GM19328 (cell line): ENCODE data around the gene CLMN.

Source experiments
- ATAC-seq: cut with Tn5 transposase; IDR thresholded peaks from one replicate; pipeline ENCODE4 v1.9.1; 2021; ENCODE audit warnings: mild to moderate bottlenecking, moderate library complexity; ENCODE audit not compliant: unreplicated experiment

CLMN gene

DNA sequence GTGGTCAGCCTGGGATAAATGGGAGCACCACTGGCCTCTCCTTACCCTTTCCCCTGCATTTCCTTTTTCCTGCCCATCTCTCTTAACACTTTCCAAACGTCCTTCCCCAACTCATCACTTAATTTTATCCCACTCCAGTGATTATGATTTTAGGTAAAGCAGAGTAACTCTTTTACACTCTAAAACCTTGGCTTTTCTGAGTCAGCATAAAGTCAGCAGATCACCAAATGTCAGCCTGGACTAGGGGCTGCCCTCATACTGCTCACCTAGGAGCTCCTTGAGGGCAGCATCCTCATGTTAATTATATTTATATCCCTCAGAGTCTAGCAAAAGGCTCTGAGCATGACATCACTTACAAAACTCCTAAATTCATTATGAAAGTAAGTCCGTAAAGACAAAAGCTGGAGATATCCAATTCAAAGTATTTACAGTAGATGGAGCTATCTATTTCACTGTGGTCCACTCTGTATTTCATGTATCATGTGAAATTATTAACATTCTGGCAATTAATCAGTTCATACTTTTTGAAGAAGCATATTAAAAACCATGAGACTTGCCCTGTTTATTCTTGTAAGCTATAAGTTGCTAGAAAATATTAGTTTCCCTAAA, 145.4 kb downstream of the CLMN start:
- ATAC-seq, result no peak

DNA sequence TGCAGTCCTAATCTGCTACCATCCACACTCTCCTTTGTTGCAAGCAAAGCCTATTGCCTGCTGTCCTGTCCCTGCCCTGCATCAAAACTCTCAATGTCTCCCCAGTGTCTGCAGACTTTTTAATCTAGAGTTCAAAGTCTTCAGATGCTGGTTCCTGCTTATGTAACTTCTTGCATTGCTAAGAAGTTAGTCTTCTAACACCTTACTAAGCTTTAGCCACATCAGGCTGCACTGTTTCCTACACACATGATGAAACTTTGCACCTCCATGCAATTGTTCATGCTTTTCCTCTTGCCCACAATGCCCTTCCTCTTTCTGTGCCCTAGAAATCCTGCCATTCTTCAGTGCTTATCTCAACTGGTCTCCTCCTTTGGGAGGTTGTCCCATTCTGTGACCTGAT, 146.2 kb downstream of the CLMN start:
- no peak for ATAC-seq

DNA sequence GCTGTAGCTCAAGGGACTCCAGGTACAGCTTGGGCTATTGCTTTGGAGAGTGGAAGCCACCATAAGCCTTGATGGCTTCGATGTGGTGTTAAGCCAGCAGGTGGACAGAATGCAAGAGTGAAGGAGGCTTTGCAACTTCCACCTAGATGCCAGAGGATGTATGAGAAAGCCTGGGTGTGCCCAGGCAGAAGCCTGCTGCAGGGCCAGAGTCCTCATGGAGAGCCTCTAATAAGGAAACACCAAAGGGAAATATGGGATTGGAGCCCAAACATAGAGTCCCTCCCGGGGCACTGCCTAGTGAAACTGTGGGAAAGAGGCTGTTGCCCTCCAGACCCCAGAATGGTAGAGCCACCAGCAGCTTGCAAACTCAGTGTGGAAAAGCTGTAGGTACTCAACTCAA, 152.5 kb downstream of the CLMN start:
- no peak for ATAC-seq

DNA sequence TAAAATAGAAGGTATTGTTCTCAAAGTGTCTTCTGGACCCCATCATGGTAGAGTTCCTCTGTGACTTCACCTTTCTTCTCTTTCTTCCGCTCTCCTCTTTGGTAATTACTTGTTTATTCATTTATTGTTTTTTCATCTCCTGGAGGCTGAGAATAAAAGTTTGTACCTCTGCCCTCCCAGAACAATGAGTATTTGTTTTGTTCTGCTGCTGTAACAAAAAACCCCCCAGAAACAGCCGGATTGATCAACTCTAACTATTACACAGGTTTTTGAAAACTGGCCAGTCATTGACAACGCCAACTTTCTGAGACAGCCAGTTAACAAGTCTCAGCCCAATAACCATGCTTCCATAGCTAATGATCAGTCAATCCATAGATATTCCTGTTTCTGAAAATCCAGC, 154.2 kb downstream of the CLMN start:
- no peak for ATAC-seq

DNA sequence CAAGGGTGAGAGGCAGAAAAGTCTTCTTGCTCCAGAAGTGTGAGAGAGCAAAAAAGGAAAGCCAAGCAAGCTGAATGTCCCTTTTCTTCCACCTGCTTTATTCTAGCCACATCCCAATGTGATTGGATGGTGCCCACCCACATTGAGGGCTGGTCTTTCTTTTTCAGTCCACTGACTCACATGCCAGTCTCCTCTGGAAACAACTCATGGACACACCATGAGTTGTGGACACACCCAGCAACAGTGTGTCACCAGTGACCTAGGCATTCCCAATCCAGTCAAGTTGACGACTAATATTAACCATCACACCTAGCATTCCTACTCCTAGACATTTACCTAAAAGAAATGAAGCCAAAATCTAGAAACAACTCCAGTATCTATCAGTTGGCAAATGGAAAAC, 155.2 kb downstream of the CLMN start:
- ATAC-seq, result no peak

DNA sequence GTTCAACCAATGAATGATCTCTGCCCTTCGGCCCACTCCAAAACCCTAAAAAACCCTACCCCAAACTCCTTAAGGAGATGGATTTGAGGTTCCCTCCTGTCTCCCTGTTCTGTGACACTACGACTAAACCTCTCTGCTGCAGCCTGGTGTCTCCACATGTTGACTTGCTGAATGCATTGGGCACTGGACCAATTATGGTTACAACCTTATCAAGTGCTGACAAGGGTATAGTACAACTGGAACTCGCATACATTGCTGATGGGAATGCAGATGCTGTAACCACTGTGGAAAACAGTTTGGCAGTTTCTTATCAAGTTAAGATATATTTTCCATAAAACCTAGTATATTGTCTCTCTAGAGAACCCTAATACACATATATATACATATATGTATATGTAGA, 156.0 kb downstream of the CLMN start:
- no peak for ATAC-seq

DNA sequence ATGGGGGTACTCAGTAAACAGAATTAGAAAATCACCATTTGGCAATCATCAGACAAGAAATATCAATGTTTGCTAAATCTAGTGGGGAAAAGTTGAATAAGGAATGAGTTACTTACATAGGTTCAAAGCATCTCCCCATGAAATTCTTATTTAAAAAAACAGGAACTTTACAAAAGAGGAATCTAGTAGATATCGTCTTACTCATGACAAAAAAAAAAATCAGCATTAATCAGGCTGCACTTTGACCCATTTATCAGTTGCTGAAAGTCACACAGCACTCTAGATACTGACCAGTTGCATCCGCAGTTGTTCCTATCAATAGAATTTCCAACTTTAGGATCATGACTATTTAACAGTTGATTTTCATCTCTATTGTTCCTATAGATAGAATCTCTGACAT, 156.6 kb downstream of the CLMN start:
- ATAC-seq, result no peak

DNA sequence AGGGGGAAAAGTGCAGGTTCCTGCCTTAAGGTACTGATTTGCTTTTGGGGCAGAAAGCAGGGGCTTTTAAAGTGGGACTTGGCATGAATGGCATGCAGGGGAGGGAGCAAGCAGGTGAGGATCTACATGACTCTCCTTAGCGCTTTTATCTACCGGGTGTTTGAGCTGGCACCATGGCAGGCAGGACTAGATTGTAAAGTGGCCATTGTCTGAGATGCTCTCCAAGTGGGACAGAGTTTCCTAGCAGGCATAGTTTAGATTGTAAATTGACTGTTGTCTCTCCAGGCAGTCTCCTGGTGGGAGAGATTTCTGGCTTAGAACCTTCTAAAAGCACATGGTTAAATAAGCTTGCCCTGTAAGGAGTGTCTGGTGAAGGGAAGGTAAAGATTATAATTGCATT, 157.1 kb downstream of the CLMN start:
- no peak for ATAC-seq

DNA sequence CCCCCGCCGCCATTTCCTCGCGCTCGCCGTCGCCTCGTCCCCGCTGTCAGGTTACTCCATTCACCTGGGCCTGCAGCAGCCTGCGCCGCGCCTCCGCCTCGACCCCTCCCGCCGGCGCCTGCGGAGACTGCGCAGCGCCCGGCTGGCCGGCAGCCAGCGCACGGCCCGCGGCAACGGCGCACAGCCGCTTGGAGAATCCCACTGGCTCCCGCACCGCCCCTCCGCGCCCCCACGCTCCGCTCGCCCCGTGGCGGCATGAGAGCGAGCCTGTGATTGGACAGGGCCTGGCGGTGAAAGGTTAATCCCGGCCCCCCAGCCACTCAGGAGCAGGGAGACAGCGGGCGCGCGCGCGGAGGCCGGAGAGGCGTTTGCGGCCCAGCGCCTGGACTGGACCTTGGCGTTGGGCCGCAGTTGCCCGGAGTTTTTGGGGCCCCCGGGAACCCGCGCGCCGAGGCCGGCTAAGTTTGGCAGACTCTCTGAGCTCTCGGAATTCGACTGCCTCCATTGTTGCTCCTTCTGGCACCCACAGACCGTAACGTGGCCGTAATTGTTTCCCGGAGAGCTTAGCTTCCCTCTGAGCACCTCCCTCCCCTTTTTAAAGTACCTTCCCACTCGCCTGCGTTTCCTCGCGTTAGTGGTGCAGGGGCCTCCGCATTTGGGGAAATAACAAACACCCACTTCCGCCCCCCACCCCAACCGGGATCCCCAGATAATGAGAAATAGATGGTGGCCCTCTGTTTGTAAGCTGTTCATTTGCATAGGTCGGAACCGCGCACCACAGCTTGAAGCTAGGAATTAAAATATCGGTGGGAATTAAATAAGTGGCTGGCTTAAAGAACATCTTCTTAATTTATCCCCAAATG, 162.2 kb downstream of the CLMN start, which contains the start of gene DICER1:
TSS of gene DICER1 (minus strand) at position 203 of the 863 bp plus-strand sequence. CDS start 24,071 bp downstream, outside the sequence.
- ATAC-seq, result peak; percentile 67

DNA sequence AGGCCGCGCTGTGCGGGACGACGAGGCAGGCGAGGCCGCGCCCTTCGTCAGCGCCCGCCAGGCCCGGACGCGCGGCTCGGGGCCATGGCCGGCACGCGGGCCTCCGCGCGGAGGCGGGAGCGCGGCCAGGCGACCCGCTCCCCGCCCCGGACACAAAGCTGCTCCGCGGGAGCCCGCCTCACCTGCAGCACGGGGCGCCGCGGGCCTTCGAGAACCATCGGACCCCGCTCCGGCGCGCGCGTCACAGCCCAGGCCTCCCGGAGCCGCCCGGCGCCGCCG, 162.7 kb downstream of the CLMN start:
- ATAC-seq, result peak; percentile 25

DNA sequence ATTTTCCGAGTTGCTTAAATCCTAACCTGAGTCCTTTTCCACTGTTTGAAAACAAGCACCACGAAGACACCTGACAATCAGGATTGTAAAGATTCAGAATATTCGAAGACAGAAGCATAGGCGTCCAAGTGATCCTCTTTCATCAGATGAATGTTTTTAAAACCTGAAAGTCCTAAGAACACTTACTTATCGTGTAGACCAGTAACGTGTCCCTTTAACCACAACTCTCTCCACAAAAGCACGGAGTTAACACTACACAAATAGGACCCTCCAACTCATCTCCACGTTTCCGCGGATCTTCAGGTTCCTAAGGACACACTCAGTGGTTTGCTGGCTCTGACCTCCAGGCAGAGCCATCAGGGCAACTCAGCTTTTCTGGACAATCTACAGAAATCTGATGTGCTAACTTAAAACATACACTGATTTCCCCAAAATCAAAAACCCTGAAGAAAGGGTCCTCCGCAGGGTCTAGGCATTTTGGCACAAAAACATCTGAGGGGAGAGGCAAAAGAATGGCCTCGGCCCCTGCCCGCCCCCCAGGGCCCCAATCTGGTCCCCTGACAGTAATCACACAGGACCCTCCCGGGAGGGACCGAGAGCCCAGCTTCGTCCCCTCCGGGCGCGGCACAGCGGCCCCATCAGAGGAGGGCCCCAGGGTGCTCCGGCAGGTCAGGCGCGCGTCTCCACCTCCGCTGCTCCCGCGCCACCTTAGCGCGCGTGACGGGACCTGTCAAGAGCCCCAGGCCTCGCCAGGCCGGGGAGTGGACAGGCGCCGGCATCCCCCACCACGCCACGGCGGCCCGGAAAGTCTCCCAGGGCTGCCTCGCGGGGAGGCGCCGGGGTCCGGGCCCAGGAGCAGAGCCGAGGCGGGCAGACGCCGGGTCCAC, 163.3 kb downstream of the CLMN start:
- ATAC-seq, result peak; percentile 16

DNA sequence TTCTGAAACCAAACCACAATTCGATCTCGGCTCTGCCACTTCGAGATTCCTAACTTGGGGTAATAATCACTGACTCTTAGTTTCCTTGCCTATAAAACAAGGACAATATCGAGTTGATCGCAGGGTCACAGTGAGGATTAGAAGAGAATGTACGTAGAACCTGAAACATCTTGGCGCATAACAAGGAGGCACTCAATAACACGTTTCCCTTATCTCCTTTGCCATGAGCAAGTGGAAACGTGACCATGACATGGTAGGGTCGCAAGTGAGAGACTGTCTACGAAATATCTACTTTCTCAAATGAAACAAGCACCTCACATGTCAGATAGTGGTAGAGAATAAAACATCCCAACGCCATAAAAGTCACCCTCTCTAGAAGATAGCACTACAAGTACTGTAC, 164.7 kb downstream of the CLMN start:
- no peak for ATAC-seq

DNA sequence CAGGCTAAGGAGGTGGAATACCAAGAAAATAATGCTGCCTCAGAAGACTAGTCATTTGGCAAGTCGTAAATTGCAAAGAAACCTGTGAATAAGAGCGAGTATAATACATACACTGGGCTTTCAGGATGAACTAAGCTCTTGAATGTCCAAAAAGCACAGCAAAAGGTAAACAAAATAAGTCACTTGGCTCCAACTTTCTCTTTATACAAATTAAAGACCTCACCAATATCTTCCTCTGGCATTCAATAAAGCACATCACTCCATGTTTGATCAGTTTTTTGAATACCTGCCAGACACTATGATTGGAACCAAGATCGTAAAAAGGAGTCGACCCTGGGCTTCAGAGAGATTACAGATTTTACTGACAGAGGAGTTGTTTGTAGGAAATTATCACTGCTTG, 165.8 kb downstream of the CLMN start:
- ATAC-seq, result no peak

DNA sequence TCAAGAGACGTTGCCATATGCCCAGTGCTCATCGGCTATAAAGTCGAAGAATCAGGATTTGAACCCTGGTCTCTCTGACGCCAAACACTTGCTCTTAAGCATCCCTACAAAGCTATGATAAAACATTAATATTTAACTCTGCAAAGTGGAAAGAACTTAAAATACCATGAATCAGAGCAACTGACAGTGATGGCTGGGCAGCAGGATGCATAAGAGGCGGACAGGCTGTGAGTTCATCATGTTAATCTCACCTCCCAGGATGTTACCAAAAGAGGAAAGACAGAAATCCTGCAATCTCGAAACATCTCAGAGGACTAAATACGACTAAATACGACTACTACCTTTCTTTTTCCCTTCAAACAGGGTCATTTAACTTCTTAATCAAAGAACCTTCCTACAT, 168.1 kb downstream of the CLMN start:
- ATAC-seq, result no peak

DNA sequence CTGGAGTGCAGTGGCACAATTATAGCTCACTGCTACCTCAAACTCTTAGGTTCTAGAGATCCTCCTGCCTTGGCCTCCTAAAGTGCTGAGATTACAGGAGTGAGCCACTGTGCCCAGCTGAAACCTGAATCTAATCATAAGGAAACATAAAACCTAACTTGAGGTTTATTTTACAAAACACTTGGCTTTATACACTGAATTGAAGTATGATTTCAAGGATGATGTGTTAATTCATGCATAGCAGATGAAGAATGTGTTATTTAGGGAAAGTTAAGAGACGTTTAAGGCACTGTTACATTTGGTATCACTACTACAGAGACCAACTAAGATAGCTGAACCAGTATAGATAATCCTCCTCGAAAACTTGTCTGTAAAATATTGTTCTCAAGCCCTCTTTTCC, 168.8 kb downstream of the CLMN start:
- ATAC-seq, result no peak

DNA sequence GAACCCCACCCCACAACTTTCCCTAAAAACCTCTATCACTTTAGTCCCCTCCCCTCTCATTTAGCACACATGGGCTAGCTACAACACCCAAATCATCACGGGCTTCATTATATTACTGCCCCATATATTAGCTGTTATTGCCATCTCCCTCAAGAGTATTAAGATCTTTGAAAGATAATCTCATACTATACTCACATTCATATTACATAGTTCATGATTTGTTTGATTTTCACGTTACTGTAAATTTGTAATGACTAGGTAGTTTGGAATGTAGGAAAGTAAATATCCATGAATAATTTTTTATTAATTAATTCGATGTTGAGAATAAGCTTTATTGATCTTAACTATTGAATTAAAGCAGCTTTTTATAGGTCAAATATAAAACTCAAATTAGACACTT, 170.3 kb downstream of the CLMN start:
- no peak for ATAC-seq

DNA sequence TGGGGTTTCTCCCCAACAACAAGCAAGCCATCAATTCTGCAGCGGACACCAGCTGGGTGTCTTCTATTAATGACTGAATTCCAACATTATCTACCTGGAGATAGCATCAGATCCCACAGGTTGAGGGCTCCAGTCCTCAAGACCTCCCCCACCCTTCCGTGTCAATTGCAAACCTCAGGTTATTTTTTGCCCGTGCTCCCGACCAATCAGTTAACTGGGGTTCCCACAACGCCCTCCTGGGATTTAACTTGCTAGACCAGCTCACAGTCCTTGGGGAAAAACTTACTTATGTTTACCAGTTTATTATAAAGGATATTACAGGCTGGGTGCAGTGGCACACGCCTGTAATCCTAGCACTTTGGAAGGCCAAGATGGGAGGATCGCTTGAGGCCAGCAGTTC, 172.1 kb downstream of the CLMN start:
- ATAC-seq, result no peak

DNA sequence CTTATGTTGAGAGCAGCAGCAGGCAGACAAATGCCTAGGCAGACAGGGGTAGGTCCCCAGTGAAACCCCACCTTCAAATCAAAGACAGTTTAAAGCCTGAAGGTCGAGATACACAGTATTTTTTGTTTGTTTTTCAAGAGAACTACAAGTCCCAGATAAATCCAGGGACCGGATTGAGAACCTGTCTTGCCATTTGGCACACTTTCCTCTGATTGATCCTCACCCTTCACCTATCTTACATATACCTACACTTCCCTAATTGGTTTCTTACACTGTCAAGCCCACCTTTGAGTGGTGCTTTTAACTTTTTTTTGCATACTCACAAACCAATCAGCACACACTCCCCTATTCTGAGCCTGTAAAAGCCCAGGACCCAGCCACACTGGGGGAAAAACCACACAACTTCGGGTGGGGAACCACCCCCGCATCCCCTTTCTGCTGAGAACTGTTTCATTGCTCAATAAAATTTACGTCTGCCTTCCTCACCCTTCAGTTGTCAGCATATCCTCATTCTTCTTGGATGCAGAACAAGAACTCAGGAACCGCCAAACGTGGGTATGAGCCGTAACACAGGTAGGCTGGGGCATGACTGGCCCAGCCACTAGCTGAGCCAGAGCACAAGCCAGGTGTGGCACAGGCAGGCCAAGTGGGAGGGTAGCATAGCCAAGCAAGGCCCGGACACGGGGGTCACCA, 173.5 kb downstream of the CLMN start:
- no peak for ATAC-seq

DNA sequence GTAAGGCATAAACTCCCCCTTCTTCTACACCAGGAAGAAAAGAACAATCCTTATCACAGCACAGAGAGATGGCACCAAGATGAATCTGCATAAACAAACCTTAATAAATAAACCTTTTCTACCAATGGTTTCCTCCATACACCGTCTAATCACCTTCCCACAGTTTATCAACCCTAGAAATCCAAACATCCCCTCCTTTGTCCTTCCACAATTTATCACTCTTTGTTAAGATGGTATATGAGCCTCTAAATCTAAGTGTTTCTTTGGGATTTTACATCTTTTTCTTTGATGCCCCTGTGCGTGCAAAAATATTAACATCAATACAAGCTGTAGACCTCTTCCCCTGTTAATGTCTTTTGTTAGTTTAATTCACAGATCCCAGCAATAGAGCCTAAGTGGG, 174.9 kb downstream of the CLMN start:
- ATAC-seq, result no peak

DNA sequence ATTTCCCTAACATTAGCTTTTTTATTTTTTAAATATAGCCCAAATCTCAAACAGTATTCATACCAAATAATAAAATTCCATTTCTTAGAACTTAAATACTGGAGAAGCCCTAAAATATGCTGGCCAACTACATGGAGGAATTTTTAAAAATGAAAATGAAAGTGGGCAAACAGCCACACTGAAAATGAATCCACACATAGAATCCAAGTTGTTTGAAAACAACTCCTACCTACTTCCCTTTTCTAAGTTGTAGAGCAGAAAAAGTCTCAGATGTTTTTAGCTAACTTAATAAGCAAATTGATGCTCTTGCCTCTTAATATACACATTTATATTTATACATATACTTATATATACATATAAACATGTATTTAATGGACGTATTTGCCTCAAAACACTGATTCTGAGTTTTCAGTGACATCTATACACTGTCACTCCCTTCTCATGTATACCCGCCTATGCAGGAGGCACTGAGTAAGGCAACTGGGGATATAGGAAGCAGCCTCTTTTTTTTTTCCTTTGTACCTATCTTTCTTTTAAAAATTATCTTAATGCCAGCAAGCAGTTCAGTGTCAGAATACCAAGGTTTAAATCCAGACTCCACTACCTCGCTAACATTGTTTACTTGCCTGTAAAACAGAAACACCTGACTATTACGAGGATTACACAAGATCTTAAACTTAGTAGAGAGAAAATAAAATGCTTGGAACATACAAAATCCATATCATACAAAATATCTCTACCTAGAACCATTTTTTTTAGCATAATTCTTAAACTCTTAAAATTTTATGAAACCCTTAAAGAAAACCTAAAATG, 175.7 kb downstream of the CLMN start:
- ATAC-seq, result no peak
